Activated CD4-positive, alpha-beta T cell treated with anti-CD3 and anti-CD28 coated beads for 36 hours (primary cell): ENCODE measurements around the gene WFIKKN2. TPM values are rescaled to one million over a fixed set of nuclear protein-coding genes. Genes with fewer than 3 reads are reported as not detected.
A peak's percentile ranks its signal among the peaks of the same experiment; 100 is the strongest.

Experiments
- ATAC-seq: fragments of 200-7000 bp; cut with Tn5 transposase; one replicate; pipeline ENCODE4 v1.10.0; 2021; ENCODE audit warnings: mild to moderate bottlenecking, moderate library complexity
- CTCF ChIA-PET: fragments of 350-600 bp; sonication (Branson Sonifier 250); formaldehyde crosslinking; loops from one replicate; lab custom pipeline; 2021; ENCODE audit warnings: antibody characterized with exemption; lab: Charles Lee
- POLR2A ChIA-PET: fragments of 350-600 bp; sonication (Branson Sonifier 250); formaldehyde crosslinking; loops from one replicate; lab custom pipeline; 2021; ENCODE audit warnings: antibody characterized with exemption, inconsistent platforms; lab: Charles Lee
- DNase-seq: peaks from one replicate; pipeline ENCODE4 v3.0.0-alpha.2; 2020
- H3K27ac Mint-ChIP-seq: one replicate; pipeline ENCODE4 v1.8.0; 2021; ENCODE audit warnings: mixed read lengths
- H3K27me3 Mint-ChIP-seq: one replicate; pipeline ENCODE4 v1.8.0; 2021; ENCODE audit warnings: mixed read lengths
- H3K36me3 Mint-ChIP-seq: one replicate; pipeline ENCODE4 v1.8.0; 2021; ENCODE audit warnings: low read depth, mixed read lengths
- H3K4me1 Mint-ChIP-seq: one replicate; pipeline ENCODE4 v1.8.0; 2021; ENCODE audit warnings: mixed read lengths
- H3K4me3 Mint-ChIP-seq: one replicate; pipeline ENCODE4 v1.8.0; 2021; ENCODE audit warnings: mild to moderate bottlenecking, moderate library complexity, mixed read lengths
- H3K9me3 Mint-ChIP-seq: one replicate; pipeline ENCODE4 v1.8.0; 2021; ENCODE audit warnings: low read depth, mixed read lengths
- intact Hi-C, 2 experiments: fragments of 100-400 bp; cut with DNase I in 1 of 2; cut with micrococcal nuclease in 1 of 2; formaldehyde crosslinking; loops; one replicate each; pipeline versions ENCODE4 v1.14.2 to v1.15.1; 2022 to 2024; cut with DNase I, micrococcal nuclease
- total RNA-seq, 2 experiments: library from RNA; stranded (reverse); gene quantifications; one replicate each; pipeline ENCODE4 v1.2.3, GENCODE V29; 2021

WFIKKN2 gene
- total RNA-seq, 2 experiments from 2014 or later = not detected

GRCh38 chr17:50866261-50866949 lies 31.0 kb downstream of the WFIKKN2 start, which contains the start of gene TOB1:
TSS of gene TOB1 (minus strand) at chr17:50866354. CDS start at chr17:50864017, 2,337 bp downstream.
- H3K9me3 Mint-ChIP-seq = no peaks in the 10 kb centered on the region
- peaks cover 19% of the 10 kb centered on the region for H3K36me3 Mint-ChIP-seq
- peak; percentile 99 for DNase-seq
- H3K4me1 Mint-ChIP-seq = peaks cover 44% of the 10 kb centered on the region
- no peaks in the 10 kb centered on the region for H3K27me3 Mint-ChIP-seq
- CTCF ChIA-PET = interaction anchor here (0.6 to 7.2 kb wide), 15 partner anchors 9 to 347 kb away, joined by 3 to 60 read pairs (median 4); partner anchors contain the start of gene NME1
- peak within 1 kb of the TSS; percentile 98 for H3K27ac Mint-ChIP-seq
- intact Hi-C loops = loop anchor here (1.0 to 5.0 kb wide), 15 partner anchors 53 to 716 kb away; partner anchors contain the start of genes ANKRD40 (in 2 of the 2), SPAG9 (in 2 of the 2), LUC7L3 (in 1 of the 2) and MBTD1 (in 1 of the 2)
- H3K4me3 Mint-ChIP-seq = peak within 1 kb of the TSS; percentile 96
- POLR2A ChIA-PET = interaction anchor here (0.6 to 3.1 kb wide), 23 partner anchors 10 to 445 kb away, joined by 3 to 18 read pairs (median 4); partner anchors contain the start of genes LUC7L3, NME1 and SPAG9
- ATAC-seq = peak; percentile 78

- ATAC-seq = peak; percentile 20
- H3K4me3 Mint-ChIP-seq = peak overlapping the region; percentile 82
- H3K27me3 Mint-ChIP-seq = no peaks in the 10 kb centered on the region
- H3K27ac Mint-ChIP-seq = peak overlapping the region; percentile 97
- no peaks in the 10 kb centered on the region for H3K9me3 Mint-ChIP-seq
- intact Hi-C loops = loop anchor here (1.0 to 5.0 kb wide), 16 partner anchors 43 to 716 kb away; partner anchors contain the start of genes ANKRD40 (in 2 of the 2), NME1 (in 2 of the 2), SPAG9 (in 2 of the 2) and LUC7L3 (in 1 of the 2)
- POLR2A ChIA-PET = interaction anchor here (0.5 to 3.1 kb wide), 16 partner anchors 14 to 307 kb away, joined by 3 to 18 read pairs (median 4); partner anchors contain the start of genes LUC7L3 and NME1
- H3K36me3 Mint-ChIP-seq = peaks cover 14% of the 10 kb centered on the region
- peak; percentile 78 for DNase-seq
- CTCF ChIA-PET = interaction anchor here (0.6 to 1.9 kb wide), 16 partner anchors 9 to 346 kb away, joined by 3 to 8 read pairs (median 4); partner anchors contain the start of gene NME1
- H3K4me1 Mint-ChIP-seq = peaks cover 44% of the 10 kb centered on the region
Observed at GRCh38 chr17:50866950-50867362, 31.6 kb downstream of the WFIKKN2 start.

GRCh38 chr17:50867363-50868139 lies 32.2 kb downstream of the WFIKKN2 start:
- no peaks in the 10 kb centered on the region for H3K9me3 Mint-ChIP-seq
- no peaks in the 10 kb centered on the region for H3K27me3 Mint-ChIP-seq
- POLR2A ChIA-PET = interaction anchor here (0.5 to 3.1 kb wide), 15 partner anchors 15 to 308 kb away, joined by 3 to 16 read pairs (median 5); no protein-coding TSS in a partner anchor
- intact Hi-C loops = loop anchor here (1.0 to 5.0 kb wide), 7 partner anchors 43 to 717 kb away; partner anchors contain the start of genes ANKRD40 (in 1 of the 2), NME1 (in 1 of the 2), PPP1R9B (in 1 of the 2) and SPAG9 (in 1 of the 2)
- peak; percentile 43 for ATAC-seq
- peak; percentile 92 for DNase-seq
- H3K4me1 Mint-ChIP-seq = peaks cover 49% of the 10 kb centered on the region
- peak overlapping the region; percentile 97 for H3K27ac Mint-ChIP-seq
- CTCF ChIA-PET = interaction anchor here (0.6 to 1.8 kb wide), 14 partner anchors 10 to 286 kb away, joined by 3 to 5 read pairs (median 3); partner anchors contain the start of gene NME1
- H3K4me3 Mint-ChIP-seq = peak overlapping the region; percentile 82
- peaks cover 13% of the 10 kb centered on the region for H3K36me3 Mint-ChIP-seq

GRCh38 chr17:50868140-50868438 lies 32.7 kb downstream of the WFIKKN2 start:
- intact Hi-C loops = loop anchor here in 1 of 2 experiments (5.0 kb wide), 1 partner anchor 161 kb away; the partner anchor contains the start of gene ANKRD40
- H3K36me3 Mint-ChIP-seq = peaks cover 9% of the 10 kb centered on the region
- peaks cover 49% of the 10 kb centered on the region for H3K4me1 Mint-ChIP-seq
- peak overlapping the region; percentile 97 for H3K27ac Mint-ChIP-seq
- peak overlapping the region; percentile 82 for H3K4me3 Mint-ChIP-seq
- DNase-seq = no peak
- H3K9me3 Mint-ChIP-seq = no peaks in the 10 kb centered on the region
- no peak for ATAC-seq
- ChIA-PET CTCF (interaction anchor here (1.0 kb wide), 1 partner anchor 15 kb away, joined by 4 read pairs; no protein-coding TSS in a partner anchor), POLR2A (interaction anchor here (1.3 to 3.1 kb wide), 4 partner anchors 14 to 51 kb away, joined by 3 to 16 read pairs (median 4); no protein-coding TSS in a partner anchor)
- H3K27me3 Mint-ChIP-seq = no peaks in the 10 kb centered on the region

- POLR2A ChIA-PET = no interaction called here
- H3K27me3 Mint-ChIP-seq = no peaks in the 10 kb centered on the region
Observed at GRCh38 chr17:50868602-50869001, 33.2 kb downstream of the WFIKKN2 start.

GRCh38 chr17:50871364-50871763 lies 36.0 kb downstream of the WFIKKN2 start:
- no peaks in the 10 kb centered on the region for H3K36me3 Mint-ChIP-seq
- peaks cover 42% of the 10 kb centered on the region for H3K4me1 Mint-ChIP-seq
- H3K4me3 Mint-ChIP-seq = peak overlapping the region; percentile 10
- DNase-seq (peak; percentile 54), ATAC-seq (no peak)
- POLR2A ChIA-PET = no interaction called here
- H3K9me3 Mint-ChIP-seq = no peaks in the 10 kb centered on the region
- CTCF ChIA-PET = interaction anchor here (0.7 to 1.1 kb wide), 4 partner anchors 10 to 81 kb away, joined by 3 read pairs; no protein-coding TSS in a partner anchor
- H3K27me3 Mint-ChIP-seq = no peaks in the 10 kb centered on the region
- H3K27ac Mint-ChIP-seq = peak overlapping the region; percentile 0
- intact Hi-C loops = loop anchor here in 1 of 2 experiments (1.0 kb wide), 1 partner anchor 39 kb away; no protein-coding TSS in a partner anchor

More at GRCh38 chr17:50868602-50869001, 33.2 kb downstream of the WFIKKN2 start:
- intact Hi-C loops = loop anchor here in 1 of 2 experiments (5.0 kb wide), 1 partner anchor 161 kb away; the partner anchor contains the start of gene ANKRD40
- H3K36me3 Mint-ChIP-seq = peaks cover 4% of the 10 kb centered on the region
- ATAC-seq (no peak), DNase-seq (no peak)
- CTCF ChIA-PET = interaction anchor here (0.8 kb wide), 1 partner anchor 105 kb away, joined by 3 read pairs; no protein-coding TSS in a partner anchor
- H3K27ac Mint-ChIP-seq = no peak overlapping the region
- peak overlapping the region; percentile 82 for H3K4me3 Mint-ChIP-seq
- peaks cover 48% of the 10 kb centered on the region for H3K4me1 Mint-ChIP-seq
- no peaks in the 10 kb centered on the region for H3K9me3 Mint-ChIP-seq

GRCh38 chr17:50871898-50872297 lies 36.5 kb downstream of the WFIKKN2 start:
- H3K4me3 Mint-ChIP-seq = no peak overlapping the region
- no peak for ATAC-seq
- intact Hi-C loops = loop anchor here in 1 of 2 experiments (1.0 kb wide), 1 partner anchor 38 kb away; no protein-coding TSS in a partner anchor

GRCh38 chr17:50872710-50873424 lies 37.5 kb downstream of the WFIKKN2 start:
- H3K27ac Mint-ChIP-seq = peak overlapping the region; percentile 25
- H3K4me3 Mint-ChIP-seq = no peak overlapping the region
- ATAC-seq = peak; percentile 80
- intact Hi-C loops = no loop called here
- H3K9me3 Mint-ChIP-seq = no peaks in the 10 kb centered on the region
- ChIA-PET CTCF (interaction anchor here (0.7 to 1.4 kb wide), 5 partner anchors 9 to 235 kb away, joined by 3 to 6 read pairs (median 4); no protein-coding TSS in a partner anchor), POLR2A (interaction anchor here (0.6 kb wide), 1 partner anchor 46 kb away, joined by 3 read pairs; no protein-coding TSS in a partner anchor)
- no peaks in the 10 kb centered on the region for H3K36me3 Mint-ChIP-seq
- DNase-seq = peak; percentile 74
- H3K4me1 Mint-ChIP-seq = peaks cover 40% of the 10 kb centered on the region
- no peaks in the 10 kb centered on the region for H3K27me3 Mint-ChIP-seq

More at GRCh38 chr17:50871898-50872297, 36.5 kb downstream of the WFIKKN2 start:
- ChIA-PET POLR2A (interaction anchor here (0.7 kb wide), 1 partner anchor 558 kb away, joined by 4 read pairs; no protein-coding TSS in a partner anchor), CTCF (interaction anchor here (0.7 to 1.2 kb wide), 6 partner anchors 8 to 81 kb away, joined by 3 to 6 read pairs (median 3); no protein-coding TSS in a partner anchor)
- no peaks in the 10 kb centered on the region for H3K9me3 Mint-ChIP-seq
- H3K27me3 Mint-ChIP-seq = no peaks in the 10 kb centered on the region
- DNase-seq = no peak
- H3K27ac Mint-ChIP-seq = peak overlapping the region; percentile 26
- H3K4me1 Mint-ChIP-seq = peaks cover 42% of the 10 kb centered on the region
- no peaks in the 10 kb centered on the region for H3K36me3 Mint-ChIP-seq

GRCh38 chr17:50875074-50875473 lies 39.7 kb downstream of the WFIKKN2 start:
- peaks cover 26% of the 10 kb centered on the region for H3K4me1 Mint-ChIP-seq
- no peak overlapping the region for H3K27ac Mint-ChIP-seq
- ChIA-PET POLR2A (no interaction called here), CTCF (interaction anchor here (0.7 kb wide), 1 partner anchor 12 kb away, joined by 3 read pairs; no protein-coding TSS in a partner anchor)
- no peaks in the 10 kb centered on the region for H3K27me3 Mint-ChIP-seq
- H3K4me3 Mint-ChIP-seq = no peak overlapping the region
- DNase-seq = no peak
- intact Hi-C loops = no loop called here
- ATAC-seq = no peak
- H3K36me3 Mint-ChIP-seq = no peaks in the 10 kb centered on the region
- peaks cover 2% of the 10 kb centered on the region for H3K9me3 Mint-ChIP-seq
